HL-60/S4 treated with retinoic acid at 250 ng/mL for 4 days and 3 days (cell line): ENCODE data around the gene DLK2.

ENCODE experiments used
- in situ Hi-C: fragments of 300-500 bp; cut with MboI; formaldehyde crosslinking; loops from 2 replicates; pipeline ENCODE4 v1.7.0; 2022; ENCODE audit warnings: low sequenced_read_pairs

The DLK2 gene

GRCh38 chr6:43455531-43456428 lies at the start of gene DLK2:
Gene DLK2, minus strand, starts transcription at chr6:43455548. Its CDS starts 723 bp downstream, at chr6:43454825.
- in situ Hi-C loops, result no loop called here

DNA sequence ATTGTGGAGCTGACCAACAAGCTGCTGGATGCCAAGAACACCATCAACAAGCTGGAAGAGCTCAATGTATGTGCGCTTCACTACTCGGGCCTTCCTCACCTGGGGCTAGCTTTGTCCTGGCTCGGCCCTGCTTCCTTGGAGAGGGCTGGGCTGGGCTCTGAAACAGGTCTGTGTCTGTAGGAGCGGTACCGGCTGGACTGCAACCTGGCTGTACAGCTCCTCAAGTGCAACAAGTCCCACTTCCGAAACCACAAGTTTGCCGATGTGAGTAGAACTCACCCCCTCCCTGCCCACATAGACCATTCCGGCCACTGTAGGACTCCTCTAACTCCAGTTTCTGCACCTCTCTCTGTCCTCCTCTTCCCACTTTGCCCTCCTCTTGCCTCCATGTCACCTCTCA lies 48.1 kb upstream of the DLK2 start:
- in situ Hi-C loops, result no loop called here

- in situ Hi-C loops, result no loop called here
Observed at GRCh38 chr6:43502666-43503065, 47.3 kb upstream of the DLK2 start.

- in situ Hi-C loops, result no loop called here
Observed at GRCh38 chr6:43500921-43501320, 45.6 kb upstream of the DLK2 start.

DNA sequence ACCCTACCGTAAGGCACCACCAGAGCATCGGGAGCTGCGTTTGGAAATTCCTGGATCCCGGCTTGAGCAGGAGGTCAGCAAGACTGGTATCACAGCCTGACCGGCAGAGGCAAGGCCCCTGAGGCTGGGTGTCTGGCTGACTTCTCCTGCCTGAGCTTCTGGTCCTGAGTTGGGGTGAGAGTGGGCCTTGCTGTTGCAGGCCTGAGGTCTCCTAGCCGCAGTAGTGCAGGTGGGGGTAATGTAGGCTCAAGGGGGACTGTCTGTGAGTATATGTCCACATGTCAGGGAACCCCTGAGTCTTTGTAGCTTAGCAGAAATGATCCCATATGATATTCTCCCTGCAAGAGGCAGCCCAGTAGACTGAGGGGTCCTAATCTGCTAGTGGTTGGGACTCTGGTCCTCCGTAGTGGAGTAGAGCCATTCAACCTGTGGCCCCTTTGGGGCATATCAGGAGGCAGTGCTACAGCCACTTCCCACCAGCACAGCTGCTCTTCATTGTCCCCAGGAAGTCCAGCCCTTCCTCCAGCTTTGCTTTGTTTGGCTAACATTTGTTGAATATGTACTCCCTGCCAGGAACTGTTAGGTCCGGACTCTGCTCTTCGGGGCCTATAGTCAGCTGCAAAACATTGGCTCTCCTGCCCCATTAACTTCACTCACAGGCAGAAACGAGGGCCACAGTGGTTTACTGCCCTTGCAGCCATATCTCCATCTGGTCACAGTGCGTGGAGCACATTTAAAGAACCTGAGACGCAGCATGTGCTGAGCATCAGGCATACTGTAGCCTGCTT lies 43.9 kb upstream of the DLK2 start:
- in situ Hi-C loops, result loop anchor here (25.0 kb wide), 1 partner anchor 237 kb away; no protein-coding TSS in a partner anchor

GRCh38 chr6:43498291-43498690 lies 42.9 kb upstream of the DLK2 start:
- in situ Hi-C loops, result loop anchor here (25.0 kb wide), 1 partner anchor 236 kb away; no protein-coding TSS in a partner anchor

GRCh38 chr6:43497689-43498088 lies 42.3 kb upstream of the DLK2 start:
- in situ Hi-C loops, result loop anchor here (25.0 kb wide), 1 partner anchor 235 kb away; no protein-coding TSS in a partner anchor

DNA sequence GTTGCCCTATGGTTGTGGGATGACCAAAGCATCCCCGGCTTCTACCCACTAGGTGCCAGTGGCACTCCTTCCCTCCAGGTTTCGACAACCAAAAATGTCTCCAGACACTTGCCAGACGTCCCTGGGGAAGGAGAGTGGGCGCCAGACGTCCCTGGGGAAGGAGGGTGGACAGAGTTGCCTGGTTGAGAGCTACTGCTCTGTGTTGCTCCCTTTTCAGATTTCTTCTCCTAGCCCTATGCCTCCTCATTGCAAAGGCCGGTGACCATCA lies 41.7 kb upstream of the DLK2 start:
- in situ Hi-C loops, result loop anchor here (25.0 kb wide), 1 partner anchor 235 kb away; no protein-coding TSS in a partner anchor

GRCh38 chr6:43496370-43497128 lies 41.2 kb upstream of the DLK2 start:
- in situ Hi-C loops, result loop anchor here (25.0 kb wide), 1 partner anchor 234 kb away; no protein-coding TSS in a partner anchor

- in situ Hi-C loops, result loop anchor here (25.0 kb wide), 1 partner anchor 233 kb away; no protein-coding TSS in a partner anchor
Observed at GRCh38 chr6:43495409-43495941, 40.1 kb upstream of the DLK2 start.

GRCh38 chr6:43494766-43495165 lies 39.4 kb upstream of the DLK2 start:
- in situ Hi-C loops, result loop anchor here (25.0 kb wide), 1 partner anchor 232 kb away; no protein-coding TSS in a partner anchor

DNA sequence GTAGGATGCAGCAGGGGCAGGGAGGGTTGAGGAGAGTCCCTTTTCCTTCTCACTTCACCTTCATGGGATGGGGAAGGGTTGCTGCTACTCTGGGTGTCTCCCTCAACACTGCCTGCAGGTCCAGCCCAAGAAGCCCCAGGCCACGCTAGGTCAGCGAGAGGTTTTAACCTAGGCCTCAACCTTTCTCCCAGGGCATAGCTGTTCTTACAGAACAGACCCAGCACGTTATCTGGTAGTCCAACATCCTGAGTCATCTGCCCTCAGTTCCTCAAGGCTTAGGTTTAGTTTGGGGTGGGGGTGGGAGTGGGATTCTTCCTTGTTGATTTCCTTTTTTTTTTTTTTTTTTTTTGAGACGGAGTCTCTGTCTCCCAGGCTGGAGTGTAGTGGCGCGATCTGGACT lies 39.0 kb upstream of the DLK2 start:
- in situ Hi-C loops, result loop anchor here (25.0 kb wide), 1 partner anchor 232 kb away; no protein-coding TSS in a partner anchor

GRCh38 chr6:43493833-43494232 lies 38.5 kb upstream of the DLK2 start:
- in situ Hi-C loops, result loop anchor here (25.0 kb wide), 1 partner anchor 232 kb away; no protein-coding TSS in a partner anchor

- in situ Hi-C loops, result loop anchor here (25.0 kb wide), 1 partner anchor 231 kb away; no protein-coding TSS in a partner anchor
Observed at GRCh38 chr6:43493230-43493629, 37.9 kb upstream of the DLK2 start.

- in situ Hi-C loops, result loop anchor here (25.0 kb wide), 1 partner anchor 230 kb away; no protein-coding TSS in a partner anchor
Observed at GRCh38 chr6:43492673-43493072, 37.3 kb upstream of the DLK2 start.

DNA sequence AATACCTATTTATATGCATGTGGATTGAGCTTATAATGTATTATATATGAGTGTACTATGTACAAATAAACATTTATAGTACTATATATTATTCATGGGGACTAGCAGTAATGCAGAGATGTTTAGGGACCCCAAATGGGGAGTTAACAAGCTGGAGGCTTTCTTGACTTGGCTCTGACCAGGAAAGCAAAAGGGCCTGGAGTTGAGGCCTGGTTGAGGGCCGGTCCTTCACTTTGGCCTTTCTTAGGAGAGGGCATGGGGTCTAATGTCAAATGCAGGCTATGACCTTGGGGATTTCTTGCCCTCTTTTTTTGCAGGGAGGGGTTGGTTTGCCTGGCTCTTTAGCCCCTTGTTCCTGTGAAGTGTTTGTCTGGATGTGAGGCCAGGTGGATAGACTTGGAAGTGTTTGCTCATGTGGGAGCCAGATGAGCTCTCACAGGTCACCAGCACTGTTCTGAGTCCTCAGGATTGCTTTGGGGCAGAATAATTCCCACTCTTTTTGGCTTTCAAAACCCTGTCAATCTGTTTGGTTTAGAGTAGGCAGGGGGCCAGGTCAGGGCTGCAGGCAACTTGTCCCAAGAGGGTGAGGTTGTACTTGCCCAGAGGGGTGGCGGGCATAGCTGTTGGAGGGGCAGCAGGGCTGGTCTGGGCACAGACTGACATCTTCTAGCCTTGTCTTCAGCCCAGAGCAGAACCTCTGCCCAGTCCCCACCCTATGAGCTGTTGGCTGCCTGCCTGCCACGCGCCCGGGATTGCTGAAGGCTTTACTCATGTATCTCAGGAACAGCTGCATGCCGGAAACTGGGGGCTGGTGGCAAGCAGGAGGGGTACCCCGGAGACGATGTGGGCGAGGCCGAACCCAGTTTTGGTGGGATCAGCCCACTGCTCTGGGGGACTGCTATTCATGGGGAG lies 36.7 kb upstream of the DLK2 start:
- in situ Hi-C loops, result loop anchor here (25.0 kb wide), 1 partner anchor 230 kb away; no protein-coding TSS in a partner anchor

GRCh38 chr6:43490523-43490939 lies 35.2 kb upstream of the DLK2 start:
- in situ Hi-C loops, result loop anchor here (25.0 kb wide), 1 partner anchor 228 kb away; no protein-coding TSS in a partner anchor

DNA sequence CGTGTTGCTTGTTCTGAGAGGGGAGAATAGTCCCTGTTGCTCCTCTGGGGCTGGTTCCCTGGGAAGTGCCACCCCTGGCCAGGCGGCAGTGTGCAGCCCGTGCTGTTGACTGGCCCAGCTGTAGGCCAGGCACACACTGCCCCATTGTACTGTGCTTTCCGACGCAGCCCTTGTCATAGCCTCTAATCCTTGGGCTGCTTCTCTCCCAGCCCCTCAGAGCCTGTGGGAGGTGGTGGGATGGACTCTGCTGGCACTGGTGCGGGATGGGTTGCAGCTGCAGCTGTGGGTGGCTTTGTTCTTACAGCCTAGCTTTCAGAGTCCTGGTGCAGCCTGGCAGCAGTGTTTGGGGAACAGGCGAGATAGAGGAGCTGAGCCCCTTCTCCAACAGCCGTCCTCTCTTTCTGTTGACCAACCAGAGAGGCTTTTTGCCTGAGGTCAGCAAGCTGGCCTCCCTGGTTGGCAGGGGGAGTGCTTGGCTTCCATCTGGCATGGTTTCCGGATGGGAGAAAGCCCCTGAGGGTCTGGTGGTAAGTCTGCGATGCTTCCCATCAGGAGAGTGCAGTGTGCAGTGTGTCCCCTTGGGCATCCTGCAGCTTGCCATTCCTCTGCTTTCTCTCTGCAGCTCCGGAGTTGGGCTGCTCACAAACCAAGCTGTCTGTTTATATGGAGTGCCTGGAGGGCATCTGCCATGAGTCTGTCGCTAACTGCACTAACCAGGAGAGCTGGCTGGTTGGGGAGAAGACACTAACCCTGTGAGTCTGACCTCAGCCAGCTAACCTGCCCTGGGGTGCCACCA lies 34.1 kb upstream of the DLK2 start:
- in situ Hi-C loops, result loop anchor here (25.0 kb wide), 1 partner anchor 227 kb away; no protein-coding TSS in a partner anchor
